ENCODE data around the gene ERLEC1. TPM values are rescaled to one million over a fixed set of nuclear protein-coding genes. Genes with fewer than 3 reads are reported as not detected.

The ERLEC1 gene
- total RNA-seq, 4 donors from 2014 or later = 26.7 to 53.6 (median 28.9) TPM

GRCh38 chr2:53818854-53819435, 32.1 kb downstream of the ERLEC1 start:
- in situ Hi-C loops (cut with MboI; ENCODE audit: low sequenced_read_pairs in 4 of 4) (no loop called here), intact Hi-C loops (cut with DNase I; ENCODE audit: low total_unique reads) (no loop called here)
- no peaks in the 10 kb centered on the region for H3K9me3 ChIP-seq
- peaks cover 0 to 17% of the 10 kb centered on the region in 2 donors for H3K36me3 ChIP-seq
- no peaks in the 10 kb centered on the region for H3K4me1 ChIP-seq
- H3K27me3 ChIP-seq = no peaks in the 10 kb centered on the region
- no peak overlapping the region for H3K4me3 ChIP-seq
- no peak for DNase-seq
- TF ChIP-seq CTCF (IDR thresholded peaks at IDR 0.05 in 4 of 5, conservative IDR thresholded peaks at IDR 0.05 in 1 of 5) = no peak
- TF ChIP-seq POLR2A (IDR thresholded peaks at IDR 0.05) = no peak
- ATAC-seq = no peak
- H3K27ac ChIP-seq = no peak overlapping the region

GRCh38 chr2:53819634-53820033, 32.8 kb downstream of the ERLEC1 start:
- in situ Hi-C loops (cut with MboI; ENCODE audit: low sequenced_read_pairs in 4 of 4) = no loop called here
- no peaks in the 10 kb centered on the region for H3K9me3 ChIP-seq
- ATAC-seq (no peak), DNase-seq (no peak)
- no peaks in the 10 kb centered on the region for H3K27me3 ChIP-seq
- peaks cover 0 to 17% of the 10 kb centered on the region in 2 donors for H3K36me3 ChIP-seq
- H3K4me3 ChIP-seq = no peak overlapping the region
- TF ChIP-seq POLR2A (IDR thresholded peaks at IDR 0.05) = no peak
- TF ChIP-seq CTCF (IDR thresholded peaks at IDR 0.05 in 4 of 5, conservative IDR thresholded peaks at IDR 0.05 in 1 of 5) = no peak
- intact Hi-C loops (cut with DNase I; ENCODE audit: low total_unique reads) = no loop called here
- no peaks in the 10 kb centered on the region for H3K4me1 ChIP-seq
- no peak overlapping the region for H3K27ac ChIP-seq

GRCh38 chr2:53820048-53820447, 33.2 kb downstream of the ERLEC1 start:
- peaks cover 0 to 17% of the 10 kb centered on the region in 2 donors for H3K36me3 ChIP-seq
- H3K4me3 ChIP-seq = no peak overlapping the region
- intact Hi-C loops (cut with DNase I; ENCODE audit: low total_unique reads) (no loop called here), in situ Hi-C loops (cut with MboI; ENCODE audit: low sequenced_read_pairs in 4 of 4) (no loop called here)
- no peaks in the 10 kb centered on the region for H3K27me3 ChIP-seq
- H3K27ac ChIP-seq = no peak overlapping the region
- DNase-seq = no peak
- no peaks in the 10 kb centered on the region for H3K4me1 ChIP-seq
- no peak for TF ChIP-seq CTCF (IDR thresholded peaks at IDR 0.05 in 4 of 5, conservative IDR thresholded peaks at IDR 0.05 in 1 of 5)
- TF ChIP-seq POLR2A (IDR thresholded peaks at IDR 0.05) = no peak
- H3K9me3 ChIP-seq = no peaks in the 10 kb centered on the region
- no peak for ATAC-seq

GRCh38 chr2:53820711-53821110, 33.9 kb downstream of the ERLEC1 start:
- TF ChIP-seq CTCF (IDR thresholded peaks at IDR 0.05 in 4 of 5, conservative IDR thresholded peaks at IDR 0.05 in 1 of 5) (no peak), POLR2A (IDR thresholded peaks at IDR 0.05) (no peak)
- no peaks in the 10 kb centered on the region for H3K9me3 ChIP-seq
- H3K27ac ChIP-seq = no peak overlapping the region
- intact Hi-C loops (cut with DNase I; ENCODE audit: low total_unique reads) (no loop called here), in situ Hi-C loops (cut with MboI; ENCODE audit: low sequenced_read_pairs in 4 of 4) (no loop called here)
- ATAC-seq (no peak), DNase-seq (no peak)
- no peaks in the 10 kb centered on the region for H3K27me3 ChIP-seq
- H3K4me3 ChIP-seq = no peak overlapping the region
- H3K4me1 ChIP-seq = peaks cover 0 to 2% of the 10 kb centered on the region in 2 donors
- H3K36me3 ChIP-seq = peaks cover 0 to 16% of the 10 kb centered on the region in 2 donors

- H3K36me3 ChIP-seq = peaks cover 0 to 5% of the 10 kb centered on the region in 2 donors
- no peaks in the 10 kb centered on the region for H3K27me3 ChIP-seq
- DNase-seq (no peak), ATAC-seq (no peak)
- no peak overlapping the region for H3K27ac ChIP-seq
- intact Hi-C loops (cut with DNase I; ENCODE audit: low total_unique reads) (no loop called here), in situ Hi-C loops (cut with MboI; ENCODE audit: low sequenced_read_pairs in 4 of 4) (no loop called here)
- TF ChIP-seq CTCF (IDR thresholded peaks at IDR 0.05 in 4 of 5, conservative IDR thresholded peaks at IDR 0.05 in 1 of 5) (no peak), POLR2A (IDR thresholded peaks at IDR 0.05) (no peak)
- H3K4me3 ChIP-seq = no peak overlapping the region
- peaks cover 7 to 10% of the 10 kb centered on the region in 2 donors for H3K4me1 ChIP-seq
- no peaks in the 10 kb centered on the region for H3K9me3 ChIP-seq
These were observed 35.0 kb downstream of the ERLEC1 start for GRCh38 chr2:53821810-53822209.
